OCI-LY3 (cell line): ENCODE measurements around the gene MRPL38.

ENCODE experiments used
- CTCF ChIP-seq: fragments of 200-600, 300-600 bp; sonication (generic); IDR thresholded peaks from 2 replicates; pipeline ENCODE4 v1.5.1; 2014; ENCODE audit warnings: antibody characterized with exemption, low read length, low read depth
- EZH2phosphoT487 ChIP-seq: fragments of 200-600 bp; shearing (Covaris generic); IDR thresholded peaks from 2 replicates; pipeline ENCODE4 v1.6.1; 2018; ENCODE audit warnings: antibody characterized with exemption, mixed run types, low read depth

- TF ChIP-seq CTCF = no peak
- TF ChIP-seq EZH2phosphoT487 = no peak
These were observed 38.8 kb upstream of the MRPL38 start for GRCh38 chr17:75943491-75943890.
